GM23338 (cell line): ENCODE data around the gene SIDT2. TPM values are rescaled to one million over a fixed set of nuclear protein-coding genes. Genes with fewer than 3 reads are reported as not detected.

Experiments
- ATAC-seq: fragments of 200-7000 bp; cut with Tn5 transposase; 3 replicates; pipeline ENCODE4 v1.9.1; 2020
- DNase-seq: peaks from one replicate; pipeline ENCODE4 v3.0.0-alpha.2; 2015; ENCODE audit warnings: low spot score
- H2AFZ ChIP-seq: fragments of 200-600 bp; sonication (generic); 2 replicates; pipeline ENCODE4 v1.8.0; 2016; ENCODE audit warnings: antibody characterized with exemption, mild to moderate bottlenecking, moderate library complexity
- H3F3A ChIP-seq: fragments of 200-600 bp; sonication (generic); replicated peaks from 2 replicates; pipeline ENCODE4 v1.8.0; 2017; ENCODE audit warnings: antibody characterized with exemption, mixed run types, low read depth
- H3K27ac ChIP-seq: fragments of 200-600 bp; sonication (generic); 2 replicates; pipeline ENCODE4 v1.6.1; 2016; ENCODE audit warnings: low read depth
- H3K27me3 ChIP-seq: fragments of 200-600 bp; sonication (generic); 2 replicates; pipeline ENCODE4 v1.8.0; 2016; ENCODE audit warnings: mild to moderate bottlenecking, mixed run types, moderate library complexity; ENCODE audit not compliant: insufficient read depth
- H3K36me3 ChIP-seq: fragments of 200-600 bp; sonication (generic); 2 replicates; pipeline ENCODE4 v1.8.0; 2016; ENCODE audit warnings: mild to moderate bottlenecking; ENCODE audit not compliant: insufficient read depth
- H3K4me1 ChIP-seq: fragments of 200-600 bp; sonication (generic); 2 replicates; pipeline ENCODE4 v1.8.0; 2016; ENCODE audit warnings: mild to moderate bottlenecking, moderate library complexity; ENCODE audit not compliant: insufficient read depth
- H3K4me2 ChIP-seq: fragments of 200-600 bp; sonication (generic); 2 replicates; pipeline ENCODE4 v1.7.1; 2017; ENCODE audit warnings: mixed run types
- H3K4me3 ChIP-seq: fragments of 200-600 bp; sonication (generic); 2 replicates; pipeline ENCODE4 v1.6.1; 2016; ENCODE audit warnings: mixed run types
- H3K79me2 ChIP-seq: fragments of 200-600 bp; sonication (generic); replicated peaks from 2 replicates; pipeline ENCODE4 v1.8.0; 2017; ENCODE audit warnings: mild to moderate bottlenecking; ENCODE audit not compliant: insufficient read depth
- H3K9me2 ChIP-seq: fragments of 200-600 bp; sonication (generic); 2 replicates; pipeline ENCODE4 v1.8.0; 2017; ENCODE audit not compliant: insufficient read depth
- H4K20me1 ChIP-seq: fragments of 200-600 bp; sonication (generic); replicated peaks from 2 replicates; pipeline ENCODE4 v1.8.0; 2017; ENCODE audit warnings: mild to moderate bottlenecking; ENCODE audit not compliant: insufficient read depth
- H3K27ac Mint-ChIP-seq: 2 replicates; pipeline ENCODE4 v1.8.0; 2020; ENCODE audit warnings: inconsistent platforms, mild to moderate bottlenecking, moderate library complexity, mixed read lengths
- H3K27me3 Mint-ChIP-seq: 3 replicates; pipeline ENCODE4 v1.8.0; 2022; ENCODE audit warnings: low read depth, mild to moderate bottlenecking, moderate library complexity, mixed read lengths, inconsistent platforms; ENCODE audit not compliant: insufficient read depth, poor library complexity
- H3K36me3 Mint-ChIP-seq: 3 replicates; pipeline ENCODE4 v1.8.0; 2021; ENCODE audit warnings: low read depth, mild to moderate bottlenecking, inconsistent platforms, moderate library complexity, mixed read lengths
- H3K4me1 Mint-ChIP-seq: 3 replicates; pipeline ENCODE4 v1.8.0; 2020; ENCODE audit warnings: mild to moderate bottlenecking, inconsistent platforms, mixed read lengths
- H3K4me3 Mint-ChIP-seq: 3 replicates; pipeline ENCODE4 v1.8.0; 2021; ENCODE audit warnings: moderate library complexity, mild to moderate bottlenecking, inconsistent platforms, mixed read lengths
- H3K9me3 Mint-ChIP-seq: 3 replicates; pipeline ENCODE4 v1.8.0; 2020; ENCODE audit warnings: moderate library complexity, mild to moderate bottlenecking, inconsistent platforms, mixed read lengths
- CREB1 ChIP-seq: fragments of 250-450 bp; sonication (Bioruptor Pico); IDR thresholded peaks from 2 replicates; pipeline ENCODE4 v1.5.0; 2020; ENCODE audit warnings: low read depth, mild to moderate bottlenecking, moderate library complexity
- CTCF ChIP-seq, 2 experiments: fragments of 200-600 bp in 1 of 2; sonication (generic) in 1 of 2; conservative IDR thresholded peaks; 2 replicates each; pipeline versions ENCODE4 v1.5.1 to v1.6.1; 2016 to 2017; ENCODE audit warnings: antibody characterized with exemption in 2 of 2, low read depth in 2 of 2, mild to moderate bottlenecking in 2 of 2, moderate library complexity in 1 of 2
- ETS1 ChIP-seq: IDR thresholded peaks from 2 replicates; pipeline ENCODE4 v1.6.1; 2016; ENCODE audit warnings: antibody characterized with exemption
- EZH2 ChIP-seq: fragments of 200-600 bp; sonication (generic); IDR thresholded peaks from one replicate; pipeline ENCODE4 v1.8.0; 2017; ENCODE audit warnings: antibody characterized with exemption, mild to moderate bottlenecking, low read depth; ENCODE audit not compliant: unreplicated experiment
- EZH2phosphoT487 ChIP-seq: fragments of 200-600 bp; sonication (generic); IDR thresholded peaks from one replicate; pipeline ENCODE4 v1.8.1; 2018; ENCODE audit warnings: antibody characterized with exemption; ENCODE audit not compliant: unreplicated experiment
- JUNB ChIP-seq: IDR thresholded peaks from one replicate; pipeline ENCODE4 v1.6.1; 2016; ENCODE audit warnings: antibody characterized with exemption; ENCODE audit not compliant: unreplicated experiment
- NANOG ChIP-seq: IDR thresholded peaks from 2 replicates; pipeline ENCODE4 v1.6.1; 2016; ENCODE audit warnings: antibody characterized with exemption, borderline replicate concordance
- POLR2AphosphoS5 ChIP-seq: IDR thresholded peaks from 2 replicates; pipeline ENCODE4 v1.6.1; 2016; ENCODE audit warnings: antibody characterized with exemption, low read depth
- STAT1 ChIP-seq: IDR thresholded peaks from one replicate; pipeline ENCODE4 v1.6.1; 2016; ENCODE audit warnings: antibody characterized with exemption; ENCODE audit not compliant: unreplicated experiment
- ZNF114 ChIP-seq: fragments of 250-450 bp; sonication (Bioruptor Pico); IDR thresholded peaks from 2 replicates; pipeline ENCODE4 v1.5.0; 2020; ENCODE audit warnings: mild to moderate bottlenecking, moderate library complexity
- ZNF331 ChIP-seq: fragments of 250-450 bp; sonication (Bioruptor Pico); IDR thresholded peaks from 2 replicates; pipeline ENCODE4 v1.5.0; 2020; ENCODE audit warnings: low read depth, mild to moderate bottlenecking, moderate library complexity
- polyA plus RNA-seq: library from polyadenylated mRNA; unstranded; fragments of >200 nt; fragmentation: Nextera tagmentation; extraction: Ambion mirVana; gene quantifications from 2 replicates; pipeline ENCODE4 v1.2.1, GENCODE V29; 2016
- total RNA-seq: library from RNA; depleted of rRNA; stranded (reverse); fragments of >200 nt; shearing (Covaris generic); gene quantifications from 2 replicates; pipeline ENCODE4 v1.2.3, GENCODE V29; 2014
- TF ChIP-seq, protein P1 (sequence below): fragments of 250-450 bp; sonication (Bioruptor Pico); IDR thresholded peaks from 2 replicates; pipeline ENCODE4 v1.5.0; 2020; ENCODE audit warnings: mild to moderate bottlenecking, moderate library complexity
- TF ChIP-seq, protein P2 (sequence below): IDR thresholded peaks from one replicate; pipeline ENCODE4 v1.6.1; 2018; ENCODE audit warnings: antibody characterized with exemption; ENCODE audit not compliant: unreplicated experiment

SIDT2 gene
- total and polyA plus RNA-seq, 2 experiments from 2014 or later, result 7.5 to 12.1 TPM

GRCh38 chr11:117160826-117161225, 17.7 kb upstream of the SIDT2 start:
- Histone ChIP-seq H3K9me2 (no peaks in the 10 kb centered on the region), H3K4me1 (no peaks in the 10 kb centered on the region), H3F3A (peaks cover 8% of the 10 kb centered on the region; the same call in 1 of the 2 replicates), H3K4me2 (no peak overlapping the region), H3K27me3 (no peaks in the 10 kb centered on the region), H3K4me3 (no peak overlapping the region), H3K36me3 (peaks cover 64% of the 10 kb centered on the region), H3K27ac (no peak overlapping the region; the same call in 1 of the 2 replicates), H4K20me1 (peaks cover 52% of the 10 kb centered on the region), H2AFZ (no peak overlapping the region), H3K79me2 (peaks cover 73% of the 10 kb centered on the region)
- H3K9me3 Mint-ChIP-seq, result no peaks in the 10 kb centered on the region; the same call in 2 of the 3 replicates
- H3K27me3 Mint-ChIP-seq, result no peaks in the 10 kb centered on the region
- no peak for TF ChIP-seq ZNF331
- no peak for TF ChIP-seq EZH2phosphoT487
- no peak for TF ChIP-seq ETS1
- no peak for TF ChIP-seq POLR2AphosphoS5
- no peak for TF ChIP-seq EZH2
- TF ChIP-seq CREB1 (CRISPR knock-in tag), result no peak
- TF ChIP-seq, protein P1, sequence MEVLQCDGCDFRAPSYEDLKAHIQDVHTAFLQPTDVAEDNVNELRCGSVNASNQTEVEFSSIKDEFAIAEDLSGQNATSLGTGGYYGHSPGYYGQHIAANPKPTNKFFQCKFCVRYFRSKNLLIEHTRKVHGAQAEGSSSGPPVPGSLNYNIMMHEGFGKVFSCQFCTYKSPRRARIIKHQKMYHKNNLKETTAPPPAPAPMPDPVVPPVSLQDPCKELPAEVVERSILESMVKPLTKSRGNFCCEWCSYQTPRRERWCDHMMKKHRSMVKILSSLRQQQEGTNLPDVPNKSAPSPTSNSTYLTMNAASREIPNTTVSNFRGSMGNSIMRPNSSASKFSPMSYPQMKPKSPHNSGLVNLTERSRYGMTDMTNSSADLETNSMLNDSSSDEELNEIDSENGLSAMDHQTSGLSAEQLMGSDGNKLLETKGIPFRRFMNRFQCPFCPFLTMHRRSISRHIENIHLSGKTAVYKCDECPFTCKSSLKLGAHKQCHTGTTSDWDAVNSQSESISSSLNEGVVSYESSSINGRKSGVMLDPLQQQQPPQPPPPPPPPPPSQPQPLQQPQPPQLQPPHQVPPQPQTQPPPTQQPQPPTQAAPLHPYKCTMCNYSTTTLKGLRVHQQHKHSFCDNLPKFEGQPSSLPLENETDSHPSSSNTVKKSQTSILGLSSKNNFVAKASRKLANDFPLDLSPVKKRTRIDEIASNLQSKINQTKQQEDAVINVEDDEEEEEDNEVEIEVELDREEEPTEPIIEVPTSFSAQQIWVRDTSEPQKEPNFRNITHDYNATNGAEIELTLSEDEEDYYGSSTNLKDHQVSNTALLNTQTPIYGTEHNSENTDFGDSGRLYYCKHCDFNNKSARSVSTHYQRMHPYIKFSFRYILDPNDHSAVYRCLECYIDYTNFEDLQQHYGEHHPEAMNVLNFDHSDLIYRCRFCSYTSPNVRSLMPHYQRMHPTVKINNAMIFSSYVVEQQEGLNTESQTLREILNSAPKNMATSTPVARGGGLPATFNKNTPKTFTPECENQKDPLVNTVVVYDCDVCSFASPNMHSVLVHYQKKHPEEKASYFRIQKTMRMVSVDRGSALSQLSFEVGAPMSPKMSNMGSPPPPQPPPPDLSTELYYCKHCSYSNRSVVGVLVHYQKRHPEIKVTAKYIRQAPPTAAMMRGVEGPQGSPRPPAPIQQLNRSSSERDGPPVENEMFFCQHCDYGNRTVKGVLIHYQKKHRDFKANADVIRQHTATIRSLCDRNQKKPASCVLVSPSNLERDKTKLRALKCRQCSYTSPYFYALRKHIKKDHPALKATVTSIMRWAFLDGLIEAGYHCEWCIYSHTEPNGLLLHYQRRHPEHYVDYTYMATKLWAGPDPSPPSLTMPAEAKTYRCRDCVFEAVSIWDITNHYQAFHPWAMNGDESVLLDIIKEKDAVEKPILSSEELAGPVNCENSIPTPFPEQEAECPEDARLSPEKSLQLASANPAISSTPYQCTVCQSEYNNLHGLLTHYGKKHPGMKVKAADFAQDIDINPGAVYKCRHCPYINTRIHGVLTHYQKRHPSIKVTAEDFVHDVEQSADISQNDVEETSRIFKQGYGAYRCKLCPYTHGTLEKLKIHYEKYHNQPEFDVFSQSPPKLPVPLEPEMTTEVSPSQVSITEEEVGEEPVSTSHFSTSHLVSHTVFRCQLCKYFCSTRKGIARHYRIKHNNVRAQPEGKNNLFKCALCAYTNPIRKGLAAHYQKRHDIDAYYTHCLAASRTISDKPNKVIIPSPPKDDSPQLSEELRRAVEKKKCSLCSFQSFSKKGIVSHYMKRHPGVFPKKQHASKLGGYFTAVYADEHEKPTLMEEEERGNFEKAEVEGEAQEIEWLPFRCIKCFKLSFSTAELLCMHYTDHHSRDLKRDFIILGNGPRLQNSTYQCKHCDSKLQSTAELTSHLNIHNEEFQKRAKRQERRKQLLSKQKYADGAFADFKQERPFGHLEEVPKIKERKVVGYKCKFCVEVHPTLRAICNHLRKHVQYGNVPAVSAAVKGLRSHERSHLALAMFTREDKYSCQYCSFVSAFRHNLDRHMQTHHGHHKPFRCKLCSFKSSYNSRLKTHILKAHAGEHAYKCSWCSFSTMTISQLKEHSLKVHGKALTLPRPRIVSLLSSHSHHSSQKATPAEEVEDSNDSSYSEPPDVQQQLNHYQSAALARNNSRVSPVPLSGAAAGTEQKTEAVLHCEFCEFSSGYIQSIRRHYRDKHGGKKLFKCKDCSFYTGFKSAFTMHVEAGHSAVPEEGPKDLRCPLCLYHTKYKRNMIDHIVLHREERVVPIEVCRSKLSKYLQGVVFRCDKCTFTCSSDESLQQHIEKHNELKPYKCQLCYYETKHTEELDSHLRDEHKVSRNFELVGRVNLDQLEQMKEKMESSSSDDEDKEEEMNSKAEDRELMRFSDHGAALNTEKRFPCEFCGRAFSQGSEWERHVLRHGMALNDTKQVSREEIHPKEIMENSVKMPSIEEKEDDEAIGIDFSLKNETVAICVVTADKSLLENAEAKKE (CRISPR knock-in tag), result no peak
- no peak for TF ChIP-seq STAT1
- no peak for TF ChIP-seq NANOG
- TF ChIP-seq ZNF114 (CRISPR knock-in tag), result no peak
- no peak for TF ChIP-seq JUNB
- TF ChIP-seq CTCF (conservative IDR thresholded peaks at IDR 0.05; ENCODE audit: low read depth in 2 of 2), result no peak
- TF ChIP-seq, protein P2, sequence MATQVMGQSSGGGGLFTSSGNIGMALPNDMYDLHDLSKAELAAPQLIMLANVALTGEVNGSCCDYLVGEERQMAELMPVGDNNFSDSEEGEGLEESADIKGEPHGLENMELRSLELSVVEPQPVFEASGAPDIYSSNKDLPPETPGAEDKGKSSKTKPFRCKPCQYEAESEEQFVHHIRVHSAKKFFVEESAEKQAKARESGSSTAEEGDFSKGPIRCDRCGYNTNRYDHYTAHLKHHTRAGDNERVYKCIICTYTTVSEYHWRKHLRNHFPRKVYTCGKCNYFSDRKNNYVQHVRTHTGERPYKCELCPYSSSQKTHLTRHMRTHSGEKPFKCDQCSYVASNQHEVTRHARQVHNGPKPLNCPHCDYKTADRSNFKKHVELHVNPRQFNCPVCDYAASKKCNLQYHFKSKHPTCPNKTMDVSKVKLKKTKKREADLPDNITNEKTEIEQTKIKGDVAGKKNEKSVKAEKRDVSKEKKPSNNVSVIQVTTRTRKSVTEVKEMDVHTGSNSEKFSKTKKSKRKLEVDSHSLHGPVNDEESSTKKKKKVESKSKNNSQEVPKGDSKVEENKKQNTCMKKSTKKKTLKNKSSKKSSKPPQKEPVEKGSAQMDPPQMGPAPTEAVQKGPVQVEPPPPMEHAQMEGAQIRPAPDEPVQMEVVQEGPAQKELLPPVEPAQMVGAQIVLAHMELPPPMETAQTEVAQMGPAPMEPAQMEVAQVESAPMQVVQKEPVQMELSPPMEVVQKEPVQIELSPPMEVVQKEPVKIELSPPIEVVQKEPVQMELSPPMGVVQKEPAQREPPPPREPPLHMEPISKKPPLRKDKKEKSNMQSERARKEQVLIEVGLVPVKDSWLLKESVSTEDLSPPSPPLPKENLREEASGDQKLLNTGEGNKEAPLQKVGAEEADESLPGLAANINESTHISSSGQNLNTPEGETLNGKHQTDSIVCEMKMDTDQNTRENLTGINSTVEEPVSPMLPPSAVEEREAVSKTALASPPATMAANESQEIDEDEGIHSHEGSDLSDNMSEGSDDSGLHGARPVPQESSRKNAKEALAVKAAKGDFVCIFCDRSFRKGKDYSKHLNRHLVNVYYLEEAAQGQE, result no peak
- no peak for DNase-seq
- no peak for ATAC-seq
- no peak overlapping the region for H3K27ac Mint-ChIP-seq
- H3K36me3 Mint-ChIP-seq, result peaks cover 77% of the 10 kb centered on the region
- no peak overlapping the region for H3K4me3 Mint-ChIP-seq
- no peaks in the 10 kb centered on the region for H3K4me1 Mint-ChIP-seq
